SK-N-MC (cell line): ENCODE results near the gene ZFAND2A.

Experiments used
- EZH2 ChIP-seq: fragments of 200-600 bp; sonication (generic); IDR thresholded peaks from one replicate; pipeline ENCODE4 v1.6.1; 2017; ENCODE audit warnings: antibody characterized with exemption
- FOXP2 ChIP-seq: optimal IDR thresholded peaks from 2 replicates; pipeline ENCODE3; 2011; ENCODE audit warnings: mild to moderate bottlenecking, moderate library complexity; ENCODE audit not compliant: insufficient read depth; ENCODE audit errors: extremely low read length, control extremely low read depth
- POLR2AphosphoS5 ChIP-seq: IDR thresholded peaks from 2 replicates; pipeline ENCODE4 v1.6.1; 2012; ENCODE audit warnings: mild to moderate bottlenecking, low read depth, low read length, borderline replicate concordance

GRCh38 chr7:1114505-1114904 lies 45.5 kb downstream of the ZFAND2A start:
- no peak for TF ChIP-seq POLR2AphosphoS5
- no peak for TF ChIP-seq EZH2
- no peak for TF ChIP-seq FOXP2
